GM23248 (cell line): ENCODE data around the gene MCTS1.

Experiments
- EZH2 ChIP-seq: fragments of 200-600 bp; sonication (generic); IDR thresholded peaks from 2 replicates; pipeline ENCODE4 v1.6.1; 2018; ENCODE audit warnings: antibody characterized with exemption, mild to moderate bottlenecking; ENCODE audit not compliant: insufficient read depth, poor library complexity, severe bottlenecking
- EZH2phosphoT487 ChIP-seq: fragments of 200-600 bp; sonication (generic); IDR thresholded peaks from 2 replicates; pipeline ENCODE4 v1.6.1; 2018; ENCODE audit warnings: antibody characterized with exemption, moderate library complexity, mild to moderate bottlenecking, low read depth; ENCODE audit not compliant: insufficient read depth

DNA sequence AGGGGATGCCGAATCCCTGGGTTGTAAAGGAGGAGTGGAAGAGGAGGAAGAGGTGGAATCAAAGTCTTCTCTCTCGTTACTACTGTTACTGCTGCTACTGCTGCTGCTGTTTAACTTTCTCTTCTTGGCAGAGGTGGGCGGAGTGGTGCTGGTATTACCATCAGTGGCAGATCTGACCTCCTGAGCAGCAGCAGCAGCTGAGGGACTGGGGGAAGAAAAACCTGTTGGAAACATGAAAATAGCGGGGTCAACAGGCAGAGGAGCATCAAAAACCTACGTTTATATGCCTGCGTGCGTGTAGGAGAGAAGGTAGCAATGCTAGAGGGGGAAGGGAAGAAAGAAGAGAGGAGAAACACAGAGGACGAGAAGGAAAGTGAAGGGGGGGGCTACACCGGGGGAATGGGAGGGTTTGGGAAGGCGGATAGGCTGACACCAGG is 43.5 kb upstream of the MCTS1 start:
- TF ChIP-seq EZH2 = no peak
- TF ChIP-seq EZH2phosphoT487 = no peak
